ENCODE results near the gene B4GALT2. TPM values are rescaled to one million over a fixed set of nuclear protein-coding genes. Genes with fewer than 3 reads are reported as not detected.

The B4GALT2 gene
- total and polyA plus RNA-seq, 2 of the 4 experiments (the other 2 are of a cell fraction), result 52.3 to 60.8 TPM

GRCh38 chr1:43994794-43995790, 16.1 kb downstream of the B4GALT2 start:
- CTCF ChIA-PET, result interaction anchor here (1.0 to 1.4 kb wide), 2 partner anchors 11 to 53 kb away, joined by 4 to 5 read pairs; no protein-coding TSS in a partner anchor
- H4K91ac ChIP-seq (ENCODE audit: insufficient read depth, low read depth, low read length), result no peak overlapping the region
- no peak overlapping the region for H3K9ac ChIP-seq (ENCODE audit: low read depth, low read length)
- H3K56ac ChIP-seq (ENCODE audit: extremely low read depth, insufficient read depth, low read length), result no peak overlapping the region
- peak overlapping the region; percentile 5; the same call in 1 of the 2 replicates for H2AK5ac ChIP-seq (ENCODE audit: low read depth, low read length)
- peak overlapping the region; percentile 8 for H2AFZ ChIP-seq (replicated peaks; ENCODE audit: low read length, poor library complexity)
- H3K9me1 ChIP-seq (ENCODE audit: insufficient read depth, low read length), result no peaks in the 10 kb centered on the region
- H3K4me2 ChIP-seq (ENCODE audit: low read depth, low read length), result no peak overlapping the region
- no peak for DNase-seq
- TF ChIP-seq RAD21 (IDR thresholded peaks at IDR 0.05; ENCODE audit: low read length) (0 out of 2 replicates have a peak, but pooled peaks have one; percentile 22), NFE2L2 (IDR thresholded peaks at IDR 0.05; ENCODE audit: low read depth, low read length) (no peak), CTCF (conservative IDR thresholded peaks at IDR 0.05; ENCODE audit: low read depth, low read length) (peak; percentile 29; the same call in 1 of the 2 replicates), RFX5 (IDR thresholded peaks at IDR 0.05; ENCODE audit: low read depth, low read length) (no peak)
- dilution Hi-C loops (cut with HindIII; ENCODE audit: low sequenced_read_pairs, unreplicated experiment) (no loop called here), in situ Hi-C loops (cut with MboI; ENCODE audit: low sequenced_read_pairs) (no loop called here), intact Hi-C loops (cut with micrococcal nuclease) (no loop called here)
- H2BK120ac ChIP-seq (ENCODE audit: low read depth, low read length), result no peak overlapping the region
- H3K9me3 ChIP-seq (ENCODE audit: control insufficient read depth, insufficient read depth, low read length), result no peaks in the 10 kb centered on the region
- 81% methylated on average over 7 of the region's 15 CpGs; no CpG with 5 or more reads in 1 of the 2 experiments for WGBS, 2 experiments (ENCODE audit: extremely low coverage in 2 of 2, insufficient read length in 1 of 2)
- POLR2A ChIA-PET (ENCODE audit: unreplicated experiment), result no interaction called here
- no peak overlapping the region for H3K27ac ChIP-seq (ENCODE audit: insufficient read depth, low read length)
- H3K4ac ChIP-seq (ENCODE audit: low read depth, low read length), result no peak overlapping the region
- H3K36me3 ChIP-seq (ENCODE audit: control insufficient read depth, insufficient read depth, low read length), result peaks cover 8% of the 10 kb centered on the region; the same call in 1 of the 2 replicates
- H2BK5ac ChIP-seq (ENCODE audit: low read depth, low read length, poor library complexity, severe bottlenecking), result no peak overlapping the region
- no peak overlapping the region for H3K23ac ChIP-seq (ENCODE audit: low read depth, low read length)
- H3K79me1 ChIP-seq (ENCODE audit: low read depth in 1 of 2, low read length in 2 of 2), result no peaks in the 10 kb centered on the region
- no peak overlapping the region for H3K18ac ChIP-seq (ENCODE audit: low read depth, low read length)
- H3K27me3 ChIP-seq (ENCODE audit: control insufficient read depth, insufficient read depth, low read length), result no peaks in the 10 kb centered on the region
- H4K20me1 ChIP-seq (ENCODE audit: insufficient read depth, low read length), result no peaks in the 10 kb centered on the region
- peaks cover 7% of the 10 kb centered on the region for H3K4me1 ChIP-seq (ENCODE audit: control insufficient read depth, insufficient read depth, low read length)
- no peak overlapping the region for H3K4me3 ChIP-seq (ENCODE audit: insufficient read depth, low read depth, low read length)
- H4K5ac ChIP-seq (ENCODE audit: low read depth, low read length), result no peak overlapping the region
- ATAC-seq (ENCODE audit: low read depth), result no peak
- no peak overlapping the region for H2AK9ac ChIP-seq (replicated peaks; ENCODE audit: low read depth, low read length, poor library complexity)
- no TSS peak for BruUV-seq (replicated peaks)
- no peak overlapping the region for H3K14ac ChIP-seq (replicated peaks; ENCODE audit: low read depth, low read length)
- no peak overlapping the region for H4K8ac ChIP-seq (ENCODE audit: low read depth in 2 of 2, low read length in 2 of 2)
- no peak overlapping the region for H2BK20ac ChIP-seq (ENCODE audit: low read depth, low read length)
- no peak overlapping the region for H2BK15ac ChIP-seq (ENCODE audit: low read depth, low read length)

Measured in IMR-90 (cell line).